AG20443 (cell line): ENCODE measurements around the gene PHB1.
"Not testable (repeated sequence)": the region's sequence is repeated elsewhere in the genome, so short reads cannot be mapped to it uniquely, and the experiment has no call there.

Experiments
- DNase-seq: peaks from one replicate; pipeline ENCODE4 v3.0.0; 2012; ENCODE audit warnings: low spot score, mixed read lengths

PHB1 gene

GRCh38 chr17:49439673-49440571 lies 25.2 kb upstream of the PHB1 start:
- DNase-seq = peak; percentile 62

GRCh38 chr17:49439305-49439672 lies 24.6 kb upstream of the PHB1 start:
- no peak for DNase-seq

- no peak for DNase-seq
These were observed 24.0 kb upstream of the PHB1 start for GRCh38 chr17:49438436-49439278.

- DNase-seq = no peak
These were observed 23.2 kb upstream of the PHB1 start for GRCh38 chr17:49437696-49438435.

- no peak for DNase-seq
These were observed 21.5 kb upstream of the PHB1 start for GRCh38 chr17:49436174-49436573.

- DNase-seq = no peak
These were observed 21.0 kb upstream of the PHB1 start for GRCh38 chr17:49435671-49436029.

GRCh38 chr17:49434821-49435670 lies 20.4 kb upstream of the PHB1 start:
- peak; percentile 84 for DNase-seq

GRCh38 chr17:49433000-49433694 lies 18.5 kb upstream of the PHB1 start:
- DNase-seq = peak; percentile 4

GRCh38 chr17:49431743-49432142 lies 17.1 kb upstream of the PHB1 start:
- DNase-seq = no peak

GRCh38 chr17:49425004-49425286 lies 10.3 kb upstream of the PHB1 start:
- no peak for DNase-seq

- DNase-seq = not testable (repeated sequence)
These were observed 9.8 kb upstream of the PHB1 start for GRCh38 chr17:49424276-49425003.

GRCh38 chr17:49422714-49423113 lies 8.0 kb upstream of the PHB1 start:
- no peak for DNase-seq

- not testable (repeated sequence) for DNase-seq
These were observed 5.1 kb upstream of the PHB1 start for GRCh38 chr17:49419761-49420160.

GRCh38 chr17:49418754-49419740 lies 4.4 kb upstream of the PHB1 start:
- not testable (repeated sequence) for DNase-seq

GRCh38 chr17:49414271-49414621 lies 436 bp downstream of the PHB1 start:
- DNase-seq = no peak

- no peak for DNase-seq
These were observed 5.6 kb downstream of the PHB1 start for GRCh38 chr17:49409066-49409465.

GRCh38 chr17:49407981-49408501 lies 6.6 kb downstream of the PHB1 start:
- peak; percentile 70 for DNase-seq

GRCh38 chr17:49407086-49407485 lies 7.6 kb downstream of the PHB1 start:
- DNase-seq = no peak
